ENCODE measurements around the gene HNF1A.

The HNF1A gene

DNA sequence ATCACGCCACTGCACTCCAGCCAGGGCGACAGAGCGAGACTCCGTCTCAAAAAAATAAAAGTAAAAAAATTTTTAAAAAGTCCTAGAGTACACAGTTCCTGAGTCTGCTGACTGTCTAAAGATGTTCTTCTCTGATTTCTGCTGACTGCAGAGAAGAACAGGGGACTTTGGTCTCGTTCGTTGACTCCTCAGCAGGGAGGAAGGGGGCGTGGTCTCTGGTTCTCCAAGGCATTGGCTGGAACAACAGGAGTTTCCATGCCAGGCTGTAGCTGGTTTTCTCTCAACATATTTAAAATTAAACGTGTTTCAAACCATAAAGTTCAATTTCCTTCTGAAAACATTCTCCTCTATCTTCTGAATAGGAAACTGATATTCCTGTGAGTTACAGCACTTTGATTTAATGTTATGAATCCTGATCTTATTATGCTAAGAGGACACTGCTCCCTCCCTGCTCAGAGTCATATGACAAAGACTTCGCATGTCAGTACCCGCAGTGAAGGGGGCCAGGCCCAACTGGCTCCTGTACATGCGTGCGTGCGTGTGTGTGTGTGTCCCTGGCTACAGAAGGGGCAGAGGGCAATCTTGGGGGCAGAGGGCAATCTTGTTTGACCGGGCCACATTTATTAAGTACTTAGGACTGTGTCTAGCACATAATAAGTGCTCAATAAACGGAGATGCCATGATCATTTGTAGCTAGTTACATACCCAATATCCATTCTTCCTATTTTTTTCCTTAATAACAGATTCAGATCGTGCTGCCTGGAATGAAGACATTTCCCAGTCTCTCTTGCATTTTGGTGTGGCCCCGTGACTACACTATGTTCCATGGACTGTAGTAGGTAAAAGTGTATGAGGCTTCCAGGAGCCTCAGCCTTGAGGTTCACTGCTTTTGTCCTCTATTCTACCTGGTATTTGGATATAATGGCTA is 16.5 kb upstream of the HNF1A start:
- H3K4me3 ChIP-seq (ENCODE audit: low read length) = no peak overlapping the region
- H3K27ac ChIP-seq (ENCODE audit: low read length) = no peak overlapping the region
- no peaks in the 10 kb centered on the region for H3K9me3 ChIP-seq (ENCODE audit: insufficient read depth, low read depth, low read length)
- no peaks in the 10 kb centered on the region for H3K27me3 ChIP-seq (ENCODE audit: insufficient read depth, low read length)
- no peaks in the 10 kb centered on the region for H3K4me1 ChIP-seq (ENCODE audit: insufficient read depth, low read length)
- H3K9ac ChIP-seq (ENCODE audit: low read depth, low read length) = no peak overlapping the region
- no peaks in the 10 kb centered on the region for H3K36me3 ChIP-seq (ENCODE audit: insufficient read depth, low read depth, low read length)

DNA sequence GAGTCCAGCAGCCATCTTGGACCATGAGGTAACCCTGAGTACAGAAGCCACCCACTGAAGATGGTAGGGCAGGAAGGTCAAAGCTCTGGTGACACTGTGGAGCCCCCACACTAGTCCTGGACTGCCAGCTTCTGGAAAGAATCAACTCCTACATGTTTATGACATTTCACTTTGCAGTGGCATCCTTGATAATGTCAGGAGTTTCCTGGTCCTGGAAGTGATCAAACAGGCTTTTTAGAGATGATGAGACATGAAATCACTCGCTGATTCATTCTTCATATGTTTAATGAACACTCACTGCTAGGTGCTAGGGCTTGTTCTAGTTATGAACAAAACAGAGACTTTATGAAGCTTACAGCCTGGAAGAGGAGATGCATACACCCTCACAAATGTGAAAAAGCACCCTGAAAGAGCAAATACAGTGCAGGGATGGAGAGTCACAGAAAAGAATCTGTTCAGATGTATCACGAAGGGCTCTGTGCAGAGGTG is 15.8 kb upstream of the HNF1A start:
- Histone ChIP-seq H3K4me3 (ENCODE audit: low read length) (no peak overlapping the region), H3K9ac (ENCODE audit: low read depth, low read length) (no peak overlapping the region), H3K27me3 (ENCODE audit: insufficient read depth, low read length) (no peaks in the 10 kb centered on the region), H3K9me3 (ENCODE audit: insufficient read depth, low read depth, low read length) (no peaks in the 10 kb centered on the region), H3K4me1 (ENCODE audit: insufficient read depth, low read length) (no peaks in the 10 kb centered on the region), H3K27ac (ENCODE audit: low read length) (no peak overlapping the region), H3K36me3 (ENCODE audit: insufficient read depth, low read depth, low read length) (no peaks in the 10 kb centered on the region)

DNA sequence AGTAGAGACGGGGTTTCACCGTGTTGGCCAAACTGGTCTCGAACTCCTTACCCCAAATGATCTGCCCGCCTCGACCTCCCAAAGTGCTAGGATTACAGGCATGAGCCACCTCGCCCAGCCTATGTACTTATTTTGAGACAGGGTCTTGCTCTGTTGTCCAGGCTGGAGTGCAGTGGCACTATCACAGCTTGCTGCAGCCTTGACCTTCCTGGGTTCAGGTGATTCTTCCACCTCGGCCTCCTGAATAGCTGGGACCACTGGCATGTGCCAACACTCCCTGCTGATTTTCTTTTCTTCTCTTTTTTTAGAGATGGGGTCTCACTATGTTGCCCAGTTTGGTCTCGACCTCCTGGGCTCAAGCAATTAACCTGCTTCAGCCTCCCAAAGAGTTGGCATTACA is 14.0 kb upstream of the HNF1A start:
- no peaks in the 10 kb centered on the region for H3K4me1 ChIP-seq (ENCODE audit: insufficient read depth, low read length)
- no peaks in the 10 kb centered on the region for H3K36me3 ChIP-seq (ENCODE audit: insufficient read depth, low read depth, low read length)
- no peak overlapping the region for H3K27ac ChIP-seq (ENCODE audit: low read length)
- no peaks in the 10 kb centered on the region for H3K27me3 ChIP-seq (ENCODE audit: insufficient read depth, low read length)
- H3K9me3 ChIP-seq (ENCODE audit: insufficient read depth, low read depth, low read length) = no peaks in the 10 kb centered on the region
- no peak overlapping the region for H3K4me3 ChIP-seq (ENCODE audit: low read length)
- no peak overlapping the region for H3K9ac ChIP-seq (ENCODE audit: low read depth, low read length)

DNA sequence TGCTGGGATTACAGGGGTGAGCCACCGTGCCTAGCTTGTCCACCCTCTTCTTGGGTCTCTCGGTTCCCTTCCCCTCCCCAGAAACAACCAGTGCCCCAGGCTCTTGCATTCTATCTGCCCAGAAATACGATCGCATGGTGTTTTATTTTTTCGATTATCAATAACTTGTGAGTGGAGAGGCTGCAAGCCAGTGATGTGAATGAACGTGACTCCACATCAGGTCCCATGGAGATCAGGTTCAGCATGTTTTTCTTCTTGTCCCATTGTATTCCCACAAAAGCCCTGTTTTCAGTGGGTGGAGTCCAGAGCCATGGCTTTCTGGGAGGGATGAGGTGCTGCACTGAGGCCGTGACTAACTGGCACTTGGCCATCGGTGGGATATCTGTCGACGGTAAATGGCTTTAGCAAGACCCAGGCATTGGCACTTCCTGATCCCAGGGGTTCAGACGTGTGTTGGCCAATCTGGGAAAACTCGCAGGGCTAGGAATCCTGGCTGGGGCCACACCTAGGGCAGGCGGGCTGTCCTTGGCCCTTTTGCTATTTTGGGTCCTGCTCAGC is 12.7 kb upstream of the HNF1A start:
- H3K36me3 ChIP-seq (ENCODE audit: insufficient read depth, low read depth, low read length) = no peaks in the 10 kb centered on the region
- H3K27ac ChIP-seq (ENCODE audit: low read length) = no peak overlapping the region
- H3K4me1 ChIP-seq (ENCODE audit: insufficient read depth, low read length) = no peaks in the 10 kb centered on the region
- no peaks in the 10 kb centered on the region for H3K27me3 ChIP-seq (ENCODE audit: insufficient read depth, low read length)
- H3K4me3 ChIP-seq (ENCODE audit: low read length) = no peak overlapping the region
- H3K9ac ChIP-seq (ENCODE audit: low read depth, low read length) = no peak overlapping the region
- H3K9me3 ChIP-seq (ENCODE audit: insufficient read depth, low read depth, low read length) = no peaks in the 10 kb centered on the region

DNA sequence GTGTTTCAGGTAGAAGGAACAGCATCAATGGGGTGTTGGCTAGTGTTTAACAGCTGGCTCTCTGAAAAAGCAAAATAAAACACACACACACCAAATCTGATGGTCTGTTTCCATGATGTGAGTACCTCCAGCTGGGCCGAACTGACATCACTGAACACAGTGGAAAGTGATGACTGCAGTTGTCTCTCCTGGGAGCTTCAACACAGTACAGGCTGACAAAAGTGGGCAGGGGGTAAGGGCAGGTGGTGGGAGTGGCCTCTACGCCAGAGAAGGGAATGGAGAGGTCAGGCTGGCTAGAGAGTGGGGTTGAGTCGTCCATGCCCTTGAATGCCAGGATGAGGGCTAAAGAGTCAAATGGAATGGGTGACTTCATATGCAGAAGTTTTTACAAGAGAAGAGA is 8.0 kb upstream of the HNF1A start:
- no peaks in the 10 kb centered on the region for H3K9me3 ChIP-seq (ENCODE audit: insufficient read depth, low read depth, low read length)
- H3K4me3 ChIP-seq (ENCODE audit: low read length) = no peak overlapping the region
- H3K9ac ChIP-seq (ENCODE audit: low read depth, low read length) = no peak overlapping the region
- no peak overlapping the region for H3K27ac ChIP-seq (ENCODE audit: low read length)
- H3K27me3 ChIP-seq (ENCODE audit: insufficient read depth, low read length) = no peaks in the 10 kb centered on the region
- no peaks in the 10 kb centered on the region for H3K4me1 ChIP-seq (ENCODE audit: insufficient read depth, low read length)
- H3K36me3 ChIP-seq (ENCODE audit: insufficient read depth, low read depth, low read length) = no peaks in the 10 kb centered on the region

DNA sequence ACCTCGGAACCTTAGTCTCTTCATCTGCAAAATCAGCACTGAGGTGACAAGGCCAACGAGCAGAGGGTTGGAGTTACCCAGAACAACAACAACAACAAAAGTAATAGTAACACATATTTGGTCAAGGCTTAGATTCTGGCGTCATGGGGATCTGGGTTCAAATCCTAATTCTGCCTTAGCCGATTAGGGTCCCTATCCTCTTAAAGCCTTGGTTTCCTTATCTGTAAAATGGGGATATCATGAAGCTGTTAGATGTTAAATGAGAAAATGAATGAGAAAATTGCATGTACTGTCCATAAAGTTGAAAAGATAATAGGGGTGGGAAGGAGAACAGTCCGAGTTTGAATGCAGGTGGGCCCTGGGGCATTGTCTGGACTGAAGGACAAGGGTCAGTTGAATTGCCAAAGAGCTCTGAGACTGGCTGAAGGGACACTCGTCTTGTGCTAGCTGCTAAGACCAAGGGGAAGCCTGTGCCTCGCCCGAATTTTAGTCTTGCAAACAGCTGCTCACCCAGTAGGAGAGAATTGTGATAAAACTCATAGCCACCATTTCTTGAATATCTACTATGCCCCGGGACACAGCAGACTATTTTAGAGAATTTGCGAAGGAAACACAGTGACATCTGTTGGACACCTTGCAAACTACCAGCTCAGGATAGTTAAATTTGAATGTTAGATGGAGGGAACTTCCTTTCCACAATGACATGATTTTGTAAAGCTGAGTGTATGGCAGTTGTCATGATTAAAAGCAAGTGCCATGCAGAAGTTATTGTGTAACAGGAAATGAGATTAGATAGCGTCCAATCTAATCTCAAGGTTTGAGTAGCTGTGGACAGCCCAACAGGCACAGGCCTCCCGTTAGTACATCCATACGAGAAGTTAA is 6.8 kb upstream of the HNF1A start:
- no peak overlapping the region for H3K9ac ChIP-seq (ENCODE audit: low read depth, low read length)
- H3K27ac ChIP-seq (ENCODE audit: low read length) = no peak overlapping the region
- H3K4me1 ChIP-seq (ENCODE audit: insufficient read depth, low read length) = no peaks in the 10 kb centered on the region
- H3K36me3 ChIP-seq (ENCODE audit: insufficient read depth, low read depth, low read length) = no peaks in the 10 kb centered on the region
- H3K9me3 ChIP-seq (ENCODE audit: insufficient read depth, low read depth, low read length) = no peaks in the 10 kb centered on the region
- H3K27me3 ChIP-seq (ENCODE audit: insufficient read depth, low read length) = no peaks in the 10 kb centered on the region
- no peak overlapping the region for H3K4me3 ChIP-seq (ENCODE audit: low read length)

DNA sequence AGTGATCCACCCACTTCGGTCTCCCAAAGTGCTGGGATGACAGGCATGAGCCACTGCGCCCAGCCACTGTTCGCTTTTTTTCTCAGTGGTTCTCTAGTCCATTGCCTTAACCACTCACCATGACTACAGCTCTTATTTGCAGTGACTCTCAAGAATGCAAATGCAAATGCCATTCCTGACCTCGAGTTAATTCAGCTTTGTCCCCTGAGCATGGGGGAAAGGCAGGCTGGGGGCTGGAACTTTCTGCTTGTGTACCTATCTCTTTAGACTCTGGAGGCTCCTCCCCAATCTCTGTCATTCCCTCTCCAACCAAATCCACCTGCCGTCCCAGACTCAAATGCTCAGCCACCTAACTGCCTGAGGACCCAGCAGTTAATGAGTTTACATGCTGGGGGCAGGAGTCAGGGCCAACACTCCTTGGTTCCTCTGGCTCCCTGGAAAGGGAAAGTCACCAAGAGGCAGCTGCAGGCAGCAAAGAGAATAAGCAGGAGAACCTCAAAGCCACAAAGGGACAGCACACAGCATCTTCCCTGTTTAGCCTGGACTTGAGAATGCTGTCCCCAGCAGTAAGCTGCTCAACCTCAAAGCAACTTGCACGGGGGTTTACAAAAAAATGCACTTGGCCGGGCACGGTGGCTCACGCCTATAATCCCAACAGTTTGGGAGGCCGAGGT is 5.3 kb upstream of the HNF1A start:
- Histone ChIP-seq H3K36me3 (ENCODE audit: insufficient read depth, low read depth, low read length) (no peaks in the 10 kb centered on the region), H3K27me3 (ENCODE audit: insufficient read depth, low read length) (no peaks in the 10 kb centered on the region), H3K9me3 (ENCODE audit: insufficient read depth, low read depth, low read length) (no peaks in the 10 kb centered on the region), H3K27ac (ENCODE audit: low read length) (no peak overlapping the region), H3K9ac (ENCODE audit: low read depth, low read length) (peak overlapping the region; percentile 64; the same call in 1 of the 2 replicates), H3K4me1 (ENCODE audit: insufficient read depth, low read length) (no peaks in the 10 kb centered on the region), H3K4me3 (ENCODE audit: low read length) (peak overlapping the region; percentile 40)

DNA sequence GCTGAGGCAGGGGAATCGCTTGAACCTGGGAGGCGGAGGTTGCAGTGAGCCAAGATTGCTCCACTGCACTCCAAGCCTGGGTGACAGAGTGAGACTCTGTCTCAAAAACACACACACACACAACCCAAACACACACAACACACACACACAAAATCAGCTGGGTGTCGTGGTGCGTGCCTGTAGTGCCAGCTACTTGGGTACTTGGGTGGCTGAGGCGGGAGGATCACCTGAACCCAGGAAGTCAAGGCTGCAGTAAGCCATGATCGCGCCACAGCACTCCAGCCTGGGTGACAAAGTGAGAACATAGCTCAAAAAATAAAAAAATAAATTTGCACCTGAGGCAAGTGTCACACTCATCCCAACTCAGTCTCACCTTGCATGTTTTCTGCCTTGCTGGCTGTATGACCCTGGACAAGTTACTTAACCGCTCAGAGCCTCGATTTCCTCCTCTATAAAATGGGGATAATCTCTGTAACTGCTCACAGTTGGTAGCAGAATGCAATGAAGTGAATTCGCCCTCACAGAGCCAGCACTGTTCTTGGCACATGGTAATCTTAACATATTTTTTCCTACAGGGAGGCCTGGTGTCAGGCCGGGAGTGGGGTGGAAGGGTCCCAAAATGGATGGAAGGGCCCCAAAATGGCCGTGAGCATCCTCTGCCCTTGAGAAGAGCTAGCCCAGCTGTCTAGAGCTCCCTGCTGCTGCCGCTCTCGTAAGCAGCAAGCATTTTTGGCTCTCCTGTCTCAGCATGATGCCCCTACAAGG is 630 bp upstream of the HNF1A start:
- H3K4me3 ChIP-seq (ENCODE audit: low read length) = no peak overlapping the region
- H3K9ac ChIP-seq (ENCODE audit: low read depth, low read length) = no peak overlapping the region
- no peaks in the 10 kb centered on the region; the same call in 1 of the 2 replicates for H3K4me1 ChIP-seq (ENCODE audit: insufficient read depth, low read length)
- no peak overlapping the region for H3K27ac ChIP-seq (ENCODE audit: low read length)
- H3K9me3 ChIP-seq (ENCODE audit: insufficient read depth, low read depth, low read length) = no peaks in the 10 kb centered on the region
- no peaks in the 10 kb centered on the region for H3K27me3 ChIP-seq (ENCODE audit: insufficient read depth, low read length)
- H3K36me3 ChIP-seq (ENCODE audit: insufficient read depth, low read depth, low read length) = no peaks in the 10 kb centered on the region

DNA sequence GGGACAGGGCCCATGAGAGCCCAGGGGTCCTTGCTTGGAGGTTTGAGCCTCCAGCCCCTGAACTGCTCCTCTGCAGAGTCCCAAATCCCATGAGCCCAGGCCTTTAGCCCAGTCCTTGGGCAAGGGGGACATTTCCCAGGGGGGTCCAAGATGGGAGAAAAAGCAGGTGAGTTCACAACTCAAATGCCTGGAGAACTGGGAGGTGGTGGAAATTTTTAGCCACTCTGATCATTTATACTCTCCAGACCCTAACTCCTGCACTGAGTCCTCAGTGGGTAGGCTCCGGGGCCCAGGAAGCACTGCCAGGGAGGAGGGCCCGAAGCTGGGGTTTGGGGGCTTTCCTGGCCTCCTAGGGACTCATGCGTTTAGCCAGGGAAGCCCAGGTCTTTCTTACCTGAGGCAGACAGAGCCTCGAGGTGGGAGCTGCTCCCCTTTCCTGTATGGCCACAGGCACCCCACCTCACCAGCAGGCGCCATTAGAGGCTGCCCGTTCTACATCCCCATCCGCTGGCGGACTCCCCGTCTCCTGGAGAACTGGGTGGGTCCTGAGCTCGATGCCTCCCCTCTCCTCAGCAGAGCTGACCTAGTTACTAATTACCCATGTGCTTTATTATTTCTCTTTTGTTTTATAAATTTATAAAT is 998 bp downstream of the HNF1A start:
- H3K27me3 ChIP-seq (ENCODE audit: insufficient read depth, low read length) = no peaks in the 10 kb centered on the region
- no peaks in the 10 kb centered on the region for H3K9me3 ChIP-seq (ENCODE audit: insufficient read depth, low read depth, low read length)
- H3K9ac ChIP-seq (ENCODE audit: low read depth, low read length) = no peak overlapping the region
- no peak overlapping the region for H3K4me3 ChIP-seq (ENCODE audit: low read length)
- no peaks in the 10 kb centered on the region for H3K36me3 ChIP-seq (ENCODE audit: insufficient read depth, low read depth, low read length)
- H3K27ac ChIP-seq (ENCODE audit: low read length) = no peak overlapping the region
- H3K4me1 ChIP-seq (ENCODE audit: insufficient read depth, low read length) = peaks cover 3% of the 10 kb centered on the region; the same call in 1 of the 2 replicates

DNA sequence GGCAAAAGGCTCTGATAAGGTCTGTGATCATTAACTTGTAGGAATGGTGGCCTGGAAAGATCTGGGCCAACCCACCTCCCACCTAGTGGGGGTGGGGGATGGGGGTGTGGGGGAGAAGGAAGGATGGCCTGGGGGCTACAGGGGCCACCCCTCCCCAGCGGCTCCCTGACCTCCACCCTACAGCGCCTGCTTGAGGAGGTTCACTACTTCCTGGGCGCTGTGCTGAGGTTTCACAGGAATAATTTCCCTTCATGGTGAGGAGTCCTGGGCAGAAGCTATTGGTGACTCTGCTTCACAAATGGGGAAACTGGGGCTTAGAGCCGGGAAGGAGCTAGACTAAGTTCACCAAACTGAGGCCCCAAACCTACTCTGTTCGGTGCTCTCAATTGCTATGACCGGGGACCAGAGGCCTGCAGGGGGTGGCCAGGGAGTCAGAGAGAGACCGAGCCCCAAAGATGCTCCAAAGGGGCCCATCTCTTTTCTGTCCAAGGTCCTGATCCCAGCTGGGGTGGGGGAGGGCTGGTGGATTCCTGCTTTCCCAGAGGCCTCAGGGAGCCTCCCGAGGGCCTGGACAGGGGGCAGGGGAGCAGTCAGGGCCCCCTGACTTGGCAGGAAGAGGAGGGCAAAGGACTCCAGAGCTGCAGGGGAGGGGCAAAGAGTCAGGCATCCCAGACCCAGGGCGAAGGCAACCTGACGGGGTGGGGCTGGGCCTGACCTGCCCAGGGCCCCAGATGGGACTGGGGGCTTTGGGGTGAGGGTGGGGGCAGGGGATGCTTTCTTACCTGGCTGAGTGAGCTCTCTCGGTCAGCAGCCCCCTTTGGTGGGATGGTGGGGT is 1.7 kb downstream of the HNF1A start:
- H3K4me1 ChIP-seq (ENCODE audit: insufficient read depth, low read length) = peaks cover 3% of the 10 kb centered on the region; the same call in 1 of the 2 replicates
- H3K27me3 ChIP-seq (ENCODE audit: insufficient read depth, low read length) = no peaks in the 10 kb centered on the region
- no peaks in the 10 kb centered on the region for H3K36me3 ChIP-seq (ENCODE audit: insufficient read depth, low read depth, low read length)
- no peak overlapping the region for H3K9ac ChIP-seq (ENCODE audit: low read depth, low read length)
- H3K4me3 ChIP-seq (ENCODE audit: low read length) = no peak overlapping the region
- H3K9me3 ChIP-seq (ENCODE audit: insufficient read depth, low read depth, low read length) = no peaks in the 10 kb centered on the region
- no peak overlapping the region for H3K27ac ChIP-seq (ENCODE audit: low read length)

All from iPS-20b (cell line).